Motor neuron (in vitro differentiated cells): Measurements from ENCODE around the gene TAF4. TPM values are rescaled to one million over a fixed set of nuclear protein-coding genes. Genes with fewer than 3 reads are reported as not detected.

ENCODE experiments used
- total RNA-seq, 8 experiments: library from RNA; unstranded; fragments of 300-600 nt; gene quantifications; 2 replicates each; pipeline versions ENCODE4 v1.2.3 to v1.2.4, GENCODE V29; 2022

The TAF4 gene
- total RNA-seq, 8 experiments from 2014 or later: 3.6 to 15.1 (median 7.1) TPM

Other genes with a start within 250 kb of the TAF4 start
- gene LSM14B, start 56.6 kb upstream of the TAF4 start, total RNA-seq: 10 to 100 TPM; 27.2 to 79.3 (median 55.4) TPM
- 100 to 1,000 TPM; 233 to 413 (median 253) TPM for gene PSMA7, start 77.5 kb upstream of the TAF4 start, total RNA-seq
- 10 to 100 TPM in 7 of 8 experiments, 1 to 10 TPM in 1; 9.5 to 32.0 (median 29.5) TPM for gene SS18L1, start 77.9 kb upstream of the TAF4 start, total RNA-seq
- gene MTG2, start 117.1 kb upstream of the TAF4 start, total RNA-seq: 10 to 100 TPM; 18.9 to 51.2 (median 27.3) TPM
- gene HRH3, start 154.4 kb upstream of the TAF4 start, total RNA-seq: 1 to 10 TPM in 5 of 8 experiments, under 1 TPM in 3; 0.13 to 5.1 (median 1.6) TPM
- 10 to 100 TPM; 22.4 to 33.4 (median 26.6) TPM for gene OSBPL2, start 172.6 kb upstream of the TAF4 start, total RNA-seq
- 100 to 1,000 TPM in 1 of 8 experiments, 10 to 100 TPM in 7; 42.8 to 151 (median 87.9) TPM for gene ADRM1, start 237.1 kb upstream of the TAF4 start, total RNA-seq